ENCODE data around the gene DGUOK. TPM values are rescaled to one million over a fixed set of nuclear protein-coding genes. Genes with fewer than 3 reads are reported as not detected.

The DGUOK gene
- total and polyA plus RNA-seq, 2 of the 4 experiments (the other 2 are of a cell fraction) = 66.3 to 111 TPM

DNA sequence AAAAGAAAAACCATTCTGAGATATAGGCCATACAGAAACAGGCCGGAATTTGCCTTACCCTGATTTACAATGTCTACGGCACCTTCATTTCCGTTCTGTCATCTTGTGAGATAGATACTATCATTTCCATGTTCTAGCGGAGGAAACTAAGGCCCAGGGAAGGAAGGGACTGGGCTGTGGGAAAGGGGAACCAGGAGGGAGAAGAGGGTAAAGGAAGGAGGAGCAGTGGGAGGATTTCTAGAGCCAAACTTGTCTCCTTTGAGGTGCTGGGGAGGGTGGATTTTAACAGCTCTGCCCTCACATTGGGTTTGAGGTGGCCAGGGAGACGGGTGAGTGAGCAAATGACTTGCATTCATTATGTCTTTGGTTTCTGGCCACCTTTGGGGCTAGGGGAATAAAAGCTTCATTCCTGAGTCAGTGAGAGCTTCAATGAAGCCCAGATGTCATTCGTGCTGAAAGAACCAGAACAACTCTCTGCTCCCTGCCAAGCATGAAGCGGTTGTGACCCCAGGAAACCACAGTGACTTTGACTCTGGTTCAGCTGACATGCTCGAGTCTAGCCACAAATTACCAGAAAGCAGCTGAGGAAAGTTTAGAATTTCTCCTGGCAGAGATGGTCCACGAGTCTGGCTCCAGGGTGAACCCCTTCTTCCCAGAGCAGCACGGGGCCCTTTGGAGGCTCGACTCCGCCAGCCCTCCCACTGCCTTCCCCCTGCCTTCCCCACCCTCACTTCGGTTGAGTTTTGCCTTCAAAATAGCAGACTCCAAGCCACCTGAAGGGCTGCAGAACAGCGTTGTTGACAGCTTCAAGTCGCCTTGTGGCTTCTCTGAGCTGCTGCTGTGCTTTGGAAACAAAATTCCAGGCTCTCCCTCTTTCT is 30.1 kb upstream of the DGUOK start:
- Histone ChIP-seq H2BK15ac (ENCODE audit: low read depth, low read length) (no peak overlapping the region), H4K20me1 (ENCODE audit: insufficient read depth, low read length) (peaks cover 79% of the 10 kb centered on the region), H3K4me1 (ENCODE audit: control insufficient read depth, insufficient read depth, low read length) (peaks cover 26% of the 10 kb centered on the region), H3K79me1 (ENCODE audit: low read depth in 1 of 2, low read length in 2 of 2) (peaks cover 26 to 89% of the 10 kb centered on the region in 2 experiments; a peak in 3 of 4 replicates), H2BK120ac (ENCODE audit: low read depth, low read length) (0 out of 2 replicates have a peak overlapping the region, but pooled peaks have one; percentile 7), H2BK5ac (ENCODE audit: low read depth, low read length, poor library complexity, severe bottlenecking) (peak overlapping the region; percentile 37), H4K5ac (ENCODE audit: low read depth, low read length) (no peak overlapping the region), H3K27ac (ENCODE audit: insufficient read depth, low read length) (peak overlapping the region; percentile 35; the same call in 1 of the 2 replicates), H3K18ac (ENCODE audit: low read depth, low read length) (0 out of 2 replicates have a peak overlapping the region, but pooled peaks have one; percentile 14), H3K27me3 (ENCODE audit: control insufficient read depth, insufficient read depth, low read length) (no peaks in the 10 kb centered on the region), H3K9ac (ENCODE audit: low read depth, low read length) (peak overlapping the region; percentile 34), H2AFZ (replicated peaks; ENCODE audit: low read length, poor library complexity) (peak overlapping the region; percentile 17), H3K4me3 (ENCODE audit: insufficient read depth, low read depth, low read length) (no peak overlapping the region), H2BK20ac (ENCODE audit: low read depth, low read length) (no peak overlapping the region), H3K4ac (ENCODE audit: low read depth, low read length) (peak overlapping the region; percentile 66), H3K23ac (ENCODE audit: low read depth, low read length) (peak overlapping the region; percentile 60; the same call in 1 of the 2 replicates), H3K9me3 (ENCODE audit: control insufficient read depth, insufficient read depth, low read length) (no peaks in the 10 kb centered on the region), H3K9me1 (ENCODE audit: insufficient read depth, low read length) (peaks cover 39% of the 10 kb centered on the region), H4K8ac (ENCODE audit: low read depth in 2 of 2, low read length in 2 of 2) (peak overlapping the region in 1 of 2 experiments; percentile 41; a peak in 2 of 4 replicates), H3K4me2 (ENCODE audit: low read depth, low read length) (peak overlapping the region; percentile 70), H2AK9ac (replicated peaks; ENCODE audit: low read depth, low read length, poor library complexity) (peak overlapping the region; percentile 76), H2AK5ac (ENCODE audit: low read depth, low read length) (peak overlapping the region; percentile 73; the same call in 1 of the 2 replicates), H4K91ac (ENCODE audit: insufficient read depth, low read depth, low read length) (no peak overlapping the region), H3K56ac (ENCODE audit: extremely low read depth, insufficient read depth, low read length) (no peak overlapping the region), H3K14ac (replicated peaks; ENCODE audit: low read depth, low read length) (peak overlapping the region; percentile 46), H3K36me3 (ENCODE audit: control insufficient read depth, insufficient read depth, low read length) (peaks cover 25% of the 10 kb centered on the region)
- no TSS peak for BruUV-seq (replicated peaks)
- CTCF ChIA-PET = interaction anchor here (1.3 kb wide), 1 partner anchor 73 kb away, joined by 4 read pairs; no protein-coding TSS in a partner anchor
- in situ Hi-C loops (cut with MboI; ENCODE audit: low sequenced_read_pairs) = no loop called here
- TF ChIP-seq CHD1 (IDR thresholded peaks at IDR 0.05; ENCODE audit: low read depth, low read length) (no peak), RCOR1 (IDR thresholded peaks at IDR 0.05; ENCODE audit: insufficient replicate concordance, low read length) (peak; percentile 71)
- dilution Hi-C loops (cut with HindIII; ENCODE audit: low sequenced_read_pairs, unreplicated experiment) = no loop called here
- 33% methylated on average over 4 of the region's 15 CpGs; no CpG with 5 or more reads in 1 of the 2 experiments for WGBS, 2 experiments (ENCODE audit: extremely low coverage in 2 of 2, insufficient read length in 1 of 2)
- DNase-seq (peak; percentile 92), ATAC-seq (ENCODE audit: low read depth) (0 out of 2 replicates have a peak, but pooled peaks have one; percentile 1)
- intact Hi-C loops (cut with micrococcal nuclease) = no loop called here
- POLR2A ChIA-PET (ENCODE audit: unreplicated experiment) = interaction anchor here (0.5 to 1.1 kb wide), 3 partner anchors 52 to 223 kb away, joined by 3 to 20 read pairs (median 4); partner anchors contain the start of gene STAMBP

All from IMR-90 (cell line).